Fibroblast of villous mesenchyme (primary cell): ENCODE measurements around the gene GPX7. TPM values are rescaled to one million over a fixed set of nuclear protein-coding genes. Genes with fewer than 3 reads are reported as not detected.

Source experiments
- DNase-seq: peaks from one replicate; pipeline ENCODE4 v3.0.0-alpha.2; 2010; ENCODE audit warnings: low read depth
- H3K4me3 ChIP-seq: 2 replicates; pipeline ENCODE4 v1.5.1; 2011; ENCODE audit warnings: low read depth, mild to moderate bottlenecking, low read length
- CTCF ChIP-seq: IDR thresholded peaks from 2 replicates; pipeline ENCODE4 v1.5.1; 2012; ENCODE audit warnings: low read depth, mild to moderate bottlenecking, low read length; ENCODE audit not compliant: insufficient read depth
- total RNA-seq: library from RNA; depleted of rRNA; stranded (reverse); fragments of >200 nt; gene quantifications from 2 replicates; pipeline ENCODE4 v1.2.3, GENCODE V29; 2012

Gene GPX7
- total RNA-seq, 1 donor: 64.8 TPM

DNA sequence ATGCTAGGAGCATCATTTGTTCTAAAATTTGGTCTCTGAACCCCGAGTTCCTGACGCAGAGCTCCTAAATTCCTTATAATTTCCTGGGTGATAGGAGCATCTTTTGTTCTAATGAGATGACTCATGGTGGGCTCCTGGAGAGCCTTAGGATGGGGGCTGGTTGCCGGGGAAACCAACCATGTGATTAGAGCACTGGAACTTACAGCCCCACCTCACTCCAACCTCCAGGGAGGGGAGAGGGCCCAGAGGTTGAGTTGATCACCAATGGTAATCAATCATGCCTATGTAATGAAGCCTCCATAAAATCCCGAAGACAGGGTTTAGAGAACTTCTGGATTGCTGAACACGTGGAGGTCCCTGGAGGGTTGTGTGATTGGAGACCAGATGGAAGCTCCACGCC lies 38.5 kb downstream of the GPX7 start:
- H3K4me3 ChIP-seq: no peak overlapping the region
- no peak for TF ChIP-seq CTCF
- DNase-seq: no peak

DNA sequence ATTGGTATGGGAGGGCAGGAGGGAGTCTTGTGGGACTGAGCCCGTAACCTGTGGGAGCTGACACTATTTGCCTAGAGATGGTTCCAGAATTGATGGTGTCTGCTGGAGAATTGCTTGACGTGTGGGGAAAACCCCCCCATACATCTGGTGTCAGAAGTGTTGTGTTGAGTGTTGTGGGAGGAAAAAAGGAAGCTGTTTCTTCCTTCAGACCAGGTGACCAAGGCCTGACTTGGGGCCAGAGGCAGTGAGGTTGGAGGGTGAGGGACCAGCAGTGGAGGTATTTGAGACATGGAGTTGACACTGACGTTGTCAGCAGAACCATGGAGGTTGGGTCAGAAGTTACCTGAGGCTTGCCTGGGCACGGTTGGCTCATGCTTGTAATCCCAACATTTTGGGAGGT lies 39.1 kb downstream of the GPX7 start:
- DNase-seq: no peak
- TF ChIP-seq CTCF: no peak
- H3K4me3 ChIP-seq: no peak overlapping the region

DNA sequence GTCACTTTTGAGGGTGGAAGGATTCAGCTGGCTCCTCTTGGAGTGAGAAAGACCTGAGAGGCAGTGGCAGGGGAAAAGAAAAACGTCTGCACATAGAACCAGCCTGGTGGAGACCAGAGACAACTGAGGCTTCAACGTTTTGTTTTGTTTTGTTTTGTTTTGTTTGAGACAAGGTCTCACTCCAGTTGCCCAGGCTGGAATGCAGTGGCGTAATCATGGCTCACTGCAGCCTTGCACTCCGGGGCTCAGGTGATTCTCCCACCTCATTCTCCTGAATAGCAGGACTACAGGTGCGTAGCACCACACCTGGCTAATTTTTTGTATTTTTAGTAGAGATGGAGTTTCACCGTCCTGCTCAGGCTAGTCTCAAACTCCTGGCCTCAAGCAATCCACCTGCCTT lies 43.1 kb downstream of the GPX7 start:
- no peak for DNase-seq
- H3K4me3 ChIP-seq: no peak overlapping the region
- no peak for TF ChIP-seq CTCF

- no peak for DNase-seq
- TF ChIP-seq CTCF: no peak
- H3K4me3 ChIP-seq: no peak overlapping the region
Observed at GRCh38 chr1:52651904-52652303, 49.7 kb downstream of the GPX7 start.

GRCh38 chr1:52653207-52653849 lies 51.2 kb downstream of the GPX7 start:
- DNase-seq: no peak
- no peak overlapping the region for H3K4me3 ChIP-seq
- no peak for TF ChIP-seq CTCF

DNA sequence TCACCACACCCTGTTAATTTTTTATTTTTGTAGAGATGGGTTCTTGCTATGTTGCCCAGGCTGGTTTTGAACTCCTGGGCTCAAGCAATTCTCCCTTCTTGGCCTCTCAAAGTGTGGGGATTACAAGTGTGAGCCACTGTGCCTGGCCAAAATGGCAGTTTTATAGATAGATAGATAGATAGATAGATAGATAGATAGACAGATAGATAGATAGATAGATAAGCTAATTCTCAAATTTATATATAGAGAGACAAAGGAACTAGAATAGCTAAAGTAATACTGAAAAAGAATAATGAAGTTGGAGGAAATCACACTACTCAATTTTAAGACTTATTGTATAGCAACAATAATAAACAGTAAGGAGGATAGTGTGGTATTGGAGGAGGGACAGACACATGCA lies 51.9 kb downstream of the GPX7 start:
- no peak overlapping the region for H3K4me3 ChIP-seq
- no peak for DNase-seq
- no peak for TF ChIP-seq CTCF

DNA sequence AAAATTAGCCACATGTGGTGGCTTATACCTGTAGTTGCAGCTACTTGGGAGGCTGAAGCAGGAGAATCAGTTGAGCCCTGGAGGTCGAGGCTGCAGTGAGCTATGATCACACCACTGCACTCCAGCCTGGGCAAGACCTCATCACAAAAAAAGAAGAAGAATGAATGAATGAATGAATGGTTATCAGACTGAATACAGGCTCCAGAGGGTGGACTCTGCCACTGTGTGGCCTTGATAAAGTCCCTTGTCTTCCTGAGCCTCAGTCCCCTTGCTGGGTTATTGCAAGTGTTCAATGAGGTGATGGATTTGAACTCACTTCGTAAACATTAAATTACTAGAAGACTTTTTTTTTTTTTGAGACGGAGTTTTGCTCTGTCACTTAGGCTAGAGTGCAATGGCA lies 55.5 kb downstream of the GPX7 start:
- TF ChIP-seq CTCF: no peak
- no peak for DNase-seq
- no peak overlapping the region for H3K4me3 ChIP-seq

Other genes starting within 250 kb of the GPX7 start
- 36.4 and 36.7 TPM in 2 replicates for gene CC2D1B, start 236.2 kb upstream of the GPX7 start, total RNA-seq
- 4.8 and 5.2 TPM in 2 replicates for gene ORC1, start 197.9 kb upstream of the GPX7 start, total RNA-seq
- gene PRPF38A, start 197.8 kb upstream of the GPX7 start, total RNA-seq: 6.8 and 12.5 TPM in 2 replicates
- 31.9 and 39.7 TPM in 2 replicates for gene TUT4, start 49.3 kb upstream of the GPX7 start, total RNA-seq
- not detected in 2 replicates for gene SHISAL2A, start 30.8 kb downstream of the GPX7 start, total RNA-seq
- 11.3 and 17.3 TPM in 2 replicates for gene COA7, start 96.0 kb downstream of the GPX7 start, total RNA-seq
- 46.1 and 65.6 TPM in 2 replicates for gene ZYG11B, start 124.1 kb downstream of the GPX7 start, total RNA-seq
- gene ZYG11A, start 240.4 kb downstream of the GPX7 start, total RNA-seq: 0.32 and 1.7 TPM in 2 replicates